ENCODE measurements around the gene HBEGF. TPM values are rescaled to one million over a fixed set of nuclear protein-coding genes. Genes with fewer than 3 reads are reported as not detected.

The HBEGF gene
- total RNA-seq, 1 donor from 2014 or later = 44.3 TPM

GRCh38 chr5:140355546-140355945 lies 9.1 kb upstream of the HBEGF start:
- intact Hi-C loops (cut with DNase I) = no loop called here
- Histone ChIP-seq H3K9me3 (no peaks in the 10 kb centered on the region), H3K4me1 (peaks cover 8% of the 10 kb centered on the region), H3K27me3 (no peaks in the 10 kb centered on the region), H3K27ac (no peak overlapping the region), H3K36me3 (no peaks in the 10 kb centered on the region), H3K4me3 (no peak overlapping the region)
- no peak for TF ChIP-seq CTCF (IDR thresholded peaks at IDR 0.05)
- DNase-seq = no peak
- ATAC-seq = no peak

- intact Hi-C loops (cut with DNase I) = no loop called here
- no peak for DNase-seq
- peak; percentile 74 for ATAC-seq
- no peak overlapping the region for H3K27ac ChIP-seq
- H3K36me3 ChIP-seq = no peaks in the 10 kb centered on the region
- no peak overlapping the region for H3K4me3 ChIP-seq
- TF ChIP-seq CTCF (IDR thresholded peaks at IDR 0.05) = peak; percentile 95
- H3K9me3 ChIP-seq = no peaks in the 10 kb centered on the region
- H3K27me3 ChIP-seq = no peaks in the 10 kb centered on the region
- peaks cover 6% of the 10 kb centered on the region for H3K4me1 ChIP-seq
Observed at GRCh38 chr5:140351609-140352334, 5.4 kb upstream of the HBEGF start.

GRCh38 chr5:140349244-140349643 lies 2.8 kb upstream of the HBEGF start:
- H3K27ac ChIP-seq = no peak overlapping the region
- intact Hi-C loops (cut with DNase I) = loop anchor here (5.0 kb wide), 1 partner anchor 107 kb away; no protein-coding TSS in a partner anchor
- peaks cover 18% of the 10 kb centered on the region for H3K4me1 ChIP-seq

GRCh38 chr5:140348104-140348503 lies 1.7 kb upstream of the HBEGF start:
- peak; percentile 3 for ATAC-seq
- H3K27ac ChIP-seq = peak overlapping the region; percentile 82
- intact Hi-C loops (cut with DNase I) = loop anchor here (5.0 kb wide), 1 partner anchor 106 kb away; no protein-coding TSS in a partner anchor
- peaks cover 30% of the 10 kb centered on the region for H3K4me1 ChIP-seq
- no peaks in the 10 kb centered on the region for H3K9me3 ChIP-seq
- H3K36me3 ChIP-seq = no peaks in the 10 kb centered on the region
- H3K27me3 ChIP-seq = no peaks in the 10 kb centered on the region
- TF ChIP-seq CTCF (IDR thresholded peaks at IDR 0.05) = no peak
- H3K4me3 ChIP-seq = no peak overlapping the region
- no peak for DNase-seq

More at GRCh38 chr5:140349244-140349643, 2.8 kb upstream of the HBEGF start:
- Histone ChIP-seq H3K27me3 (no peaks in the 10 kb centered on the region), H3K36me3 (no peaks in the 10 kb centered on the region), H3K9me3 (no peaks in the 10 kb centered on the region), H3K4me3 (no peak overlapping the region)
- no peak for ATAC-seq
- DNase-seq = no peak
- TF ChIP-seq CTCF (IDR thresholded peaks at IDR 0.05) = no peak

- Histone ChIP-seq H3K36me3 (no peaks in the 10 kb centered on the region), H3K27ac (peak overlapping the region; percentile 82), H3K9me3 (no peaks in the 10 kb centered on the region), H3K4me1 (peaks cover 37% of the 10 kb centered on the region), H3K27me3 (no peaks in the 10 kb centered on the region), H3K4me3 (peak overlapping the region; percentile 90)
- TF ChIP-seq CTCF (IDR thresholded peaks at IDR 0.05) = no peak
- intact Hi-C loops (cut with DNase I) = loop anchor here (5.0 kb wide), 1 partner anchor 105 kb away; no protein-coding TSS in a partner anchor
- DNase-seq (no peak), ATAC-seq (no peak)
Observed at GRCh38 chr5:140347360-140347759, 957 bp upstream of the HBEGF start.
